Fibroblast of lung (primary cell): ENCODE results near the gene ZNF365. TPM values are rescaled to one million over a fixed set of nuclear protein-coding genes. Genes with fewer than 3 reads are reported as not detected.

Experiments used
- DNase-seq, 2 donors: peaks; one replicate each; pipeline versions ENCODE4 v3.0.0 to v3.0.0-alpha.2; 2010; ENCODE audit warnings: low read depth in 2 of 2
- H2AFZ ChIP-seq: 2 replicates; pipeline ENCODE4 v1.5.1; 2012; ENCODE audit warnings: low read length, control low read depth, inconsistent platforms
- H3K27ac ChIP-seq: 2 replicates; pipeline ENCODE4 v1.5.1; 2011; ENCODE audit warnings: low read length, control low read depth; ENCODE audit not compliant: insufficient read depth
- H3K27me3 ChIP-seq: 2 replicates; pipeline ENCODE4 v1.5.1; 2011; ENCODE audit warnings: mild to moderate bottlenecking, low read length; ENCODE audit not compliant: control insufficient read depth, insufficient read depth
- H3K36me3 ChIP-seq: 2 replicates; pipeline ENCODE4 v1.5.1; 2011; ENCODE audit warnings: low read length; ENCODE audit not compliant: control insufficient read depth, insufficient read depth
- H3K4me1 ChIP-seq: 2 replicates; pipeline ENCODE4 v1.5.1; 2011; ENCODE audit warnings: low read length; ENCODE audit not compliant: control insufficient read depth, insufficient read depth; ENCODE audit errors: extremely low read depth
- H3K4me2 ChIP-seq: 2 replicates; pipeline ENCODE4 v1.5.1; 2011; ENCODE audit warnings: low read length, control low read depth; ENCODE audit not compliant: insufficient read depth; ENCODE audit errors: extremely low read depth
- H3K4me3 ChIP-seq, 4 experiments: fragments of 200-600 bp in 1 of 4; sonication (generic) in 1 of 4; replicated peaks in 1 of 4; 2 replicates each; pipeline ENCODE4 v1.5.1; 2011 to 2016; ENCODE audit warnings: low read length in 4 of 4, low read depth in 3 of 4, mild to moderate bottlenecking in 3 of 4, control low read depth in 2 of 4, inconsistent platforms in 1 of 4, mixed read lengths in 1 of 4; ENCODE audit not compliant: insufficient read depth in 1 of 4; ENCODE audit errors: control extremely low read depth in 1 of 4
- H3K79me2 ChIP-seq: 2 replicates; pipeline ENCODE4 v1.5.1; 2012; ENCODE audit warnings: mild to moderate bottlenecking, low read length, inconsistent platforms; ENCODE audit not compliant: control insufficient read depth, insufficient read depth
- H3K9ac ChIP-seq: 2 replicates; pipeline ENCODE4 v1.5.1; 2011; ENCODE audit warnings: mild to moderate bottlenecking, low read length, control low read depth; ENCODE audit not compliant: insufficient read depth
- H3K9me3 ChIP-seq: 2 replicates; pipeline ENCODE4 v1.5.1; 2012; ENCODE audit warnings: low read depth, low read length; ENCODE audit not compliant: control insufficient read depth, insufficient read depth
- H4K20me1 ChIP-seq: 2 replicates; pipeline ENCODE4 v1.5.1; 2011; ENCODE audit warnings: low read length; ENCODE audit not compliant: control insufficient read depth, insufficient read depth; ENCODE audit errors: extremely low read depth
- EZH2 ChIP-seq: IDR thresholded peaks from 2 replicates; pipeline ENCODE4 v1.5.1; 2012; ENCODE audit warnings: low read length, control low read depth, mild to moderate bottlenecking; ENCODE audit errors: missing control alignments
- polyA plus RNA-seq, 2 donors: library from polyadenylated mRNA; depleted of rRNA in 1 of 2; stranded (reverse) in 1 of 2; unstranded in 1 of 2; fragments of >200 nt; gene quantifications; 2 replicates each; pipeline ENCODE4 v1.2.1, GENCODE V29; 2011 to 2012; ENCODE audit warnings: missing spikeins in 1 of 2
- total RNA-seq: library from RNA; depleted of rRNA; stranded (reverse); fragments of >200 nt; gene quantifications from 2 replicates; pipeline ENCODE4 v1.2.1, GENCODE V29; 2014
- TF ChIP-seq, protein P1 (sequence below), 2 donors: IDR thresholded peaks in 1 of 2; conservative IDR thresholded peaks in 1 of 2; 1 replicate in 1 of 2; 2 replicates in 1 of 2; pipeline ENCODE4 v1.5.1; 2011 to 2012; ENCODE audit warnings: low read length in 2 of 2, control low read depth in 1 of 2, inconsistent platforms in 1 of 2, low read depth in 1 of 2, mild to moderate bottlenecking in 1 of 2

ZNF365 gene
- total and polyA plus RNA-seq, 2 donors (not counting 1 experiment from before 2014, with no cell fraction given), result 1.2 to 5.8 TPM

DNA sequence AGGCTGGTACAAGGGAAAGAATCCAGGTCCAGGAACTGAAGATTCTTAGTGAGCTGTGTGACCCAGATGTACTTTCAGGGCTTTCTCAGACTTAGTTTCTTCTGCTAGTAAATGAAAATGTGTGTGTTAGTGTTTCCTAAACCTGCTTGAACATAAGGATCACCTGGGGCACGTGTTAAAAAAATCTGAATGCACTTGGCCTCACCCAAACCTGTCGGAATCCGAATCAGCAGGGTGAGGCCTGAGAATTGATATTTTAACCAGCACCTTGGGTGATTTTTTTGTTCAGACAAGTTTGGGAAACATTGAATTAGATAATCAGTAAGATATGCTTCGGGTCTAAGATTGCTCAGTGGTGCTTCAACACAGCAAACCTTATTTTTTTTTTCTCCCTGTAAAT, 59.7 kb downstream of the ZNF365 start:
- no peak for TF ChIP-seq EZH2
- TF ChIP-seq, protein P1, sequence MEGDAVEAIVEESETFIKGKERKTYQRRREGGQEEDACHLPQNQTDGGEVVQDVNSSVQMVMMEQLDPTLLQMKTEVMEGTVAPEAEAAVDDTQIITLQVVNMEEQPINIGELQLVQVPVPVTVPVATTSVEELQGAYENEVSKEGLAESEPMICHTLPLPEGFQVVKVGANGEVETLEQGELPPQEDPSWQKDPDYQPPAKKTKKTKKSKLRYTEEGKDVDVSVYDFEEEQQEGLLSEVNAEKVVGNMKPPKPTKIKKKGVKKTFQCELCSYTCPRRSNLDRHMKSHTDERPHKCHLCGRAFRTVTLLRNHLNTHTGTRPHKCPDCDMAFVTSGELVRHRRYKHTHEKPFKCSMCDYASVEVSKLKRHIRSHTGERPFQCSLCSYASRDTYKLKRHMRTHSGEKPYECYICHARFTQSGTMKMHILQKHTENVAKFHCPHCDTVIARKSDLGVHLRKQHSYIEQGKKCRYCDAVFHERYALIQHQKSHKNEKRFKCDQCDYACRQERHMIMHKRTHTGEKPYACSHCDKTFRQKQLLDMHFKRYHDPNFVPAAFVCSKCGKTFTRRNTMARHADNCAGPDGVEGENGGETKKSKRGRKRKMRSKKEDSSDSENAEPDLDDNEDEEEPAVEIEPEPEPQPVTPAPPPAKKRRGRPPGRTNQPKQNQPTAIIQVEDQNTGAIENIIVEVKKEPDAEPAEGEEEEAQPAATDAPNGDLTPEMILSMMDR (conservative IDR thresholded peaks at IDR 0.05 in 1 of 2, IDR thresholded peaks at IDR 0.05 in 1 of 2; ENCODE audit: low read depth in 1 of 2, low read length in 2 of 2), result no peak
- DNase-seq, result no peak
- Histone ChIP-seq H4K20me1 (no peaks in the 10 kb centered on the region), H3K9ac (no peak overlapping the region), H3K4me2 (peak overlapping the region; percentile 56), H3K79me2 (no peaks in the 10 kb centered on the region), H3K9me3 (no peaks in the 10 kb centered on the region), H3K36me3 (no peaks in the 10 kb centered on the region), H3K27ac (no peak overlapping the region), H3K27me3 (no peaks in the 10 kb centered on the region), H2AFZ (no peak overlapping the region), H3K4me3 (no peak overlapping the region), H3K4me1 (peaks cover 7% of the 10 kb centered on the region)

DNA sequence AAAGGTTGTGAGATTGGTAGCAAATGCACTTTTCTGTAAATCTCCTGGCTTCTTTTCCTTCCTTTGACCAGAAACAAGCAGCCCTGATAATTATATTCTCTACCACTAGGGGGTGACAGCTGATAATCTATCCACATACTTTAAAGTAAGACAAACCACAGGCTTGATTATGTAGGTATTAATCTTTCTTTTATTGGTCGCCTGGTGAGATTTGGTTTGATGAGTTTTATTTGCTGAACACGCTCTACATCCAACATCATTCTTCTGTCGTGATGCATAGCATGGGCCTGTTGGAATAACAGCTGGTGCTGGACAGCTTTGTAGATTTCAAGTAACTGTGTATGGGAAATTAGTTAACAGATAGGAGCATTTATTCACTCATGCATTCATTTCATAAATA, 63.5 kb downstream of the ZNF365 start:
- H3K4me2 ChIP-seq, result no peak overlapping the region
- H3K27me3 ChIP-seq, result no peaks in the 10 kb centered on the region
- peaks cover 7% of the 10 kb centered on the region for H3K4me1 ChIP-seq
- H2AFZ ChIP-seq, result no peak overlapping the region
- no peak overlapping the region for H3K27ac ChIP-seq
- H3K9me3 ChIP-seq, result no peaks in the 10 kb centered on the region
- H3K9ac ChIP-seq, result no peak overlapping the region
- TF ChIP-seq, protein P1 (conservative IDR thresholded peaks at IDR 0.05 in 1 of 2, IDR thresholded peaks at IDR 0.05 in 1 of 2; ENCODE audit: low read depth in 1 of 2, low read length in 2 of 2), result peak; percentile 60 to 69
- no peak for TF ChIP-seq EZH2
- H3K4me3 ChIP-seq, result no peak overlapping the region
- peak; percentile 81 to 91 for DNase-seq
- no peaks in the 10 kb centered on the region for H3K36me3 ChIP-seq
- H4K20me1 ChIP-seq, result no peaks in the 10 kb centered on the region
- no peaks in the 10 kb centered on the region for H3K79me2 ChIP-seq

DNA sequence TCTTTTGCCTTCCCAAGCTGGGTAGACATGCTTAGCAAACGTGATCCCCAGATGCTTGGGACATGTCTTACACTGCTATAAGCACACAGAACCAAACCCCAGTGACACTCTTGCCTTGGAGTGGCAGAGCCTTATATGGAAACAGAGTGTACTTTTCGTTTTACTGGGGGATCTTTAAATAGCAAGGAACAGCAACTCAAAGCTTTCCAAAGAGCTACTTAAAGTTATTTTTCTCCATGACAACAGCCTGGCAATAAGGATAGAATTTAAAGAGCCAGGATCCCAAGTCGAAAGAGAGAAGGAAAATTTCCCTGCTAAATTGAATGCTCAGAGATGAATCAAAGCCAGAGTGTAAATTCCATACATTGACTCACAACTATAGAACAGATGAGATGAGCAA, 67.8 kb downstream of the ZNF365 start:
- H4K20me1 ChIP-seq, result no peaks in the 10 kb centered on the region
- H3K4me2 ChIP-seq, result no peak overlapping the region
- no peak overlapping the region for H3K27ac ChIP-seq
- no peaks in the 10 kb centered on the region for H3K9me3 ChIP-seq
- TF ChIP-seq EZH2, result no peak
- no peaks in the 10 kb centered on the region for H3K27me3 ChIP-seq
- H3K4me1 ChIP-seq, result no peaks in the 10 kb centered on the region
- H3K9ac ChIP-seq, result no peak overlapping the region
- no peak overlapping the region for H3K4me3 ChIP-seq
- H2AFZ ChIP-seq, result no peak overlapping the region
- no peaks in the 10 kb centered on the region for H3K79me2 ChIP-seq
- no peak for DNase-seq
- H3K36me3 ChIP-seq, result no peaks in the 10 kb centered on the region
